Neural cell (in vitro differentiated cells): Measurements from ENCODE around the gene ABCF3. TPM values are rescaled to one million over a fixed set of nuclear protein-coding genes. Genes with fewer than 3 reads are reported as not detected.

Experiments
- H2AFZ ChIP-seq: fragments of 200-600, 300-800 bp; sonication (generic), shearing (Covaris generic); 2 replicates; pipeline ENCODE4 v1.6.0; 2014; ENCODE audit warnings: low read depth, mild to moderate bottlenecking, antibody characterized with exemption, low read length, moderate library complexity
- H3F3A ChIP-seq: fragments of 200-600 bp; shearing (Covaris generic); 2 replicates; pipeline ENCODE4 v1.6.1; 2016; ENCODE audit warnings: mild to moderate bottlenecking, moderate library complexity, mixed read lengths, antibody characterized with exemption, low read length; ENCODE audit not compliant: insufficient read depth, poor library complexity, severe bottlenecking
- H3K27ac ChIP-seq: fragments of 200-600, 300-800 bp; sonication (generic), shearing (Covaris generic); 2 replicates; pipeline ENCODE4 v1.5.1; 2014; ENCODE audit warnings: mild to moderate bottlenecking, low read length, moderate library complexity
- H3K27me3 ChIP-seq: fragments of 300-800, 200-600 bp; sonication (generic), shearing (Covaris generic); 2 replicates; pipeline ENCODE4 v1.6.0; 2014; ENCODE audit warnings: mild to moderate bottlenecking, low read depth, low read length, moderate library complexity; ENCODE audit not compliant: insufficient read depth
- H3K36me3 ChIP-seq: fragments of 300-800, 200-600 bp; sonication (generic), shearing (Covaris generic); 2 replicates; pipeline ENCODE4 v1.5.1; 2014; ENCODE audit warnings: mild to moderate bottlenecking, antibody characterized with exemption, low read length, moderate library complexity; ENCODE audit not compliant: insufficient read depth
- H3K4me2 ChIP-seq: fragments of 300-800, 200-600 bp; sonication (generic), shearing (Covaris generic); 2 replicates; pipeline ENCODE4 v1.6.0; 2014; ENCODE audit warnings: mild to moderate bottlenecking, low read length
- H3K4me3 ChIP-seq: fragments of 300-800, 200-600 bp; sonication (generic), shearing (Covaris generic); 2 replicates; pipeline ENCODE4 v1.5.1; 2014; ENCODE audit warnings: mild to moderate bottlenecking, low read length, moderate library complexity
- H3K79me2 ChIP-seq: fragments of 200-600 bp; shearing (Covaris generic); replicated peaks from 2 replicates; pipeline ENCODE4 v1.6.0; 2014; ENCODE audit warnings: mild to moderate bottlenecking, low read length, moderate library complexity; ENCODE audit not compliant: insufficient read depth
- H3K9ac ChIP-seq: fragments of 300-800, 200-600 bp; sonication (generic), shearing (Covaris generic); 2 replicates; pipeline ENCODE4 v1.6.1; 2016; ENCODE audit warnings: mild to moderate bottlenecking, low read length, mixed read lengths
- H3K9me2 ChIP-seq: fragments of 200-600 bp; shearing (Covaris generic); 2 replicates; pipeline ENCODE4 v1.6.1; 2016; ENCODE audit warnings: mild to moderate bottlenecking, low read length, mixed read lengths; ENCODE audit not compliant: insufficient read depth
- H3K9me3 ChIP-seq: fragments of 200-600, 300-800 bp; sonication (generic), shearing (Covaris generic); 2 replicates; pipeline ENCODE4 v1.6.1; 2016; ENCODE audit warnings: mild to moderate bottlenecking, mixed run types, low read length, moderate library complexity, mixed read lengths
- H4K20me1 ChIP-seq: fragments of 200-600 bp; shearing (Covaris generic); 2 replicates; pipeline ENCODE4 v1.6.1; 2016; ENCODE audit warnings: mild to moderate bottlenecking, mixed run types; ENCODE audit not compliant: insufficient read depth
- EP300 ChIP-seq: fragments of 450-650 bp; conservative IDR thresholded peaks from 2 replicates; pipeline ENCODE4 v1.6.1; 2014; ENCODE audit warnings: antibody characterized with exemption, mild to moderate bottlenecking, moderate library complexity; ENCODE audit not compliant: poor library complexity, severe bottlenecking
- EZH2 ChIP-seq: fragments of 200-600, 300-800 bp; shearing (Covaris generic), sonication (generic); IDR thresholded peaks from 2 replicates; pipeline ENCODE4 v1.6.1; 2014; ENCODE audit warnings: antibody characterized with exemption, low read length, borderline replicate concordance, mild to moderate bottlenecking; ENCODE audit not compliant: insufficient read depth, poor library complexity, severe bottlenecking
- MXI1 ChIP-seq: fragments of 450-650 bp; conservative IDR thresholded peaks from 2 replicates; pipeline ENCODE4 v1.6.1; 2014; ENCODE audit warnings: antibody characterized with exemption, mild to moderate bottlenecking; ENCODE audit not compliant: poor library complexity, severe bottlenecking
- POLR2AphosphoS5 ChIP-seq: IDR thresholded peaks from 2 replicates; pipeline ENCODE4 v1.6.1; 2012
- RAD21 ChIP-seq: fragments of 450-650 bp; conservative IDR thresholded peaks from 2 replicates; pipeline ENCODE4 v1.6.1; 2014; ENCODE audit warnings: antibody characterized with exemption, mild to moderate bottlenecking, moderate library complexity
- SMC3 ChIP-seq: fragments of 450-650 bp; conservative IDR thresholded peaks from 2 replicates; pipeline ENCODE4 v1.6.1; 2014; ENCODE audit warnings: antibody characterized with exemption, mild to moderate bottlenecking, moderate library complexity; ENCODE audit not compliant: poor library complexity
- TAF1 ChIP-seq: IDR thresholded peaks from 2 replicates; pipeline ENCODE4 v1.6.1; 2012; ENCODE audit warnings: low read depth
- polyA plus RNA-seq: library from polyadenylated mRNA; depleted of rRNA; stranded (reverse); fragments of >200 nt; gene quantifications from 2 replicates; pipeline ENCODE4 v1.2.3, GENCODE V29; 2014
- TF ChIP-seq, protein P1 (sequence below): IDR thresholded peaks from 2 replicates; pipeline ENCODE4 v1.6.1; 2012; ENCODE audit warnings: borderline replicate concordance
- TF ChIP-seq, protein P2 (sequence below): fragments of 450-650 bp; IDR thresholded peaks from 2 replicates; pipeline ENCODE4 v1.5.1; 2014; ENCODE audit warnings: antibody characterized with exemption, mild to moderate bottlenecking, moderate library complexity; ENCODE audit not compliant: poor library complexity, severe bottlenecking

ABCF3 gene
- polyA plus RNA-seq, 1 donor from 2014 or later = 40.3 TPM

DNA sequence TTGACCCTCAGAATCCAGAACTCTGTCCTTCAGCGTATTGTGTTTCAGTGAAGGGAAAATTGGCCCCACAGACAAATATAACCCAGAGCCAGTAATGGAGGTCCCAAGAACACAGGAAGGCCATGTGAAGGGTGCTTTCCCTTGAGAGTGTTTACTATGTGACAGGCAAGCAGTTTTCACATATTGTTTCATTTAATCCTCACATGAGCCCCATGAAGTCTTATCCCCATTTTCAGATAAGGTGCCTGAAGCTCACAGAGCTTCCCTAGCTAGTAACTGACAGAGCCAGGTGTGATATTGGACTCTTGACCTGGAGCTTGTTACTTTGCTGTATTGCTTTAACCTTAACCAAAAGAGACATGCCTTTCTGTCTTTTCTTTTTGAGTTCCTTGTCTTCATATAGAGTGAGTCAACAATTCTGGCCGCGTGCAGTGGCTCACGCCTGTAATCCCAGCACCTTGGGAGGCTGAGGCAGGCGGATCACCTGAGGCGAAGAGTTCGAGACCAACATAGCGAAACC lies 40.2 kb upstream of the ABCF3 start:
- Histone ChIP-seq H2AFZ (no peak overlapping the region), H3K36me3 (no peaks in the 10 kb centered on the region), H3K79me2 (no peaks in the 10 kb centered on the region), H3F3A (no peaks in the 10 kb centered on the region), H3K27ac (no peak overlapping the region), H3K4me2 (no peak overlapping the region), H3K27me3 (no peaks in the 10 kb centered on the region), H3K4me3 (no peak overlapping the region), H3K9ac (no peak overlapping the region), H3K9me2 (no peaks in the 10 kb centered on the region), H3K9me3 (no peaks in the 10 kb centered on the region), H4K20me1 (no peaks in the 10 kb centered on the region)
- TF ChIP-seq SMC3 (no peak), EZH2 (no peak), POLR2AphosphoS5 (no peak), MXI1 (no peak), TAF1 (no peak), RAD21 (no peak), EP300 (no peak)
- TF ChIP-seq, protein P1, sequence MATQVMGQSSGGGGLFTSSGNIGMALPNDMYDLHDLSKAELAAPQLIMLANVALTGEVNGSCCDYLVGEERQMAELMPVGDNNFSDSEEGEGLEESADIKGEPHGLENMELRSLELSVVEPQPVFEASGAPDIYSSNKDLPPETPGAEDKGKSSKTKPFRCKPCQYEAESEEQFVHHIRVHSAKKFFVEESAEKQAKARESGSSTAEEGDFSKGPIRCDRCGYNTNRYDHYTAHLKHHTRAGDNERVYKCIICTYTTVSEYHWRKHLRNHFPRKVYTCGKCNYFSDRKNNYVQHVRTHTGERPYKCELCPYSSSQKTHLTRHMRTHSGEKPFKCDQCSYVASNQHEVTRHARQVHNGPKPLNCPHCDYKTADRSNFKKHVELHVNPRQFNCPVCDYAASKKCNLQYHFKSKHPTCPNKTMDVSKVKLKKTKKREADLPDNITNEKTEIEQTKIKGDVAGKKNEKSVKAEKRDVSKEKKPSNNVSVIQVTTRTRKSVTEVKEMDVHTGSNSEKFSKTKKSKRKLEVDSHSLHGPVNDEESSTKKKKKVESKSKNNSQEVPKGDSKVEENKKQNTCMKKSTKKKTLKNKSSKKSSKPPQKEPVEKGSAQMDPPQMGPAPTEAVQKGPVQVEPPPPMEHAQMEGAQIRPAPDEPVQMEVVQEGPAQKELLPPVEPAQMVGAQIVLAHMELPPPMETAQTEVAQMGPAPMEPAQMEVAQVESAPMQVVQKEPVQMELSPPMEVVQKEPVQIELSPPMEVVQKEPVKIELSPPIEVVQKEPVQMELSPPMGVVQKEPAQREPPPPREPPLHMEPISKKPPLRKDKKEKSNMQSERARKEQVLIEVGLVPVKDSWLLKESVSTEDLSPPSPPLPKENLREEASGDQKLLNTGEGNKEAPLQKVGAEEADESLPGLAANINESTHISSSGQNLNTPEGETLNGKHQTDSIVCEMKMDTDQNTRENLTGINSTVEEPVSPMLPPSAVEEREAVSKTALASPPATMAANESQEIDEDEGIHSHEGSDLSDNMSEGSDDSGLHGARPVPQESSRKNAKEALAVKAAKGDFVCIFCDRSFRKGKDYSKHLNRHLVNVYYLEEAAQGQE = no peak
- TF ChIP-seq, protein P2, sequence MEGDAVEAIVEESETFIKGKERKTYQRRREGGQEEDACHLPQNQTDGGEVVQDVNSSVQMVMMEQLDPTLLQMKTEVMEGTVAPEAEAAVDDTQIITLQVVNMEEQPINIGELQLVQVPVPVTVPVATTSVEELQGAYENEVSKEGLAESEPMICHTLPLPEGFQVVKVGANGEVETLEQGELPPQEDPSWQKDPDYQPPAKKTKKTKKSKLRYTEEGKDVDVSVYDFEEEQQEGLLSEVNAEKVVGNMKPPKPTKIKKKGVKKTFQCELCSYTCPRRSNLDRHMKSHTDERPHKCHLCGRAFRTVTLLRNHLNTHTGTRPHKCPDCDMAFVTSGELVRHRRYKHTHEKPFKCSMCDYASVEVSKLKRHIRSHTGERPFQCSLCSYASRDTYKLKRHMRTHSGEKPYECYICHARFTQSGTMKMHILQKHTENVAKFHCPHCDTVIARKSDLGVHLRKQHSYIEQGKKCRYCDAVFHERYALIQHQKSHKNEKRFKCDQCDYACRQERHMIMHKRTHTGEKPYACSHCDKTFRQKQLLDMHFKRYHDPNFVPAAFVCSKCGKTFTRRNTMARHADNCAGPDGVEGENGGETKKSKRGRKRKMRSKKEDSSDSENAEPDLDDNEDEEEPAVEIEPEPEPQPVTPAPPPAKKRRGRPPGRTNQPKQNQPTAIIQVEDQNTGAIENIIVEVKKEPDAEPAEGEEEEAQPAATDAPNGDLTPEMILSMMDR = no peak

DNA sequence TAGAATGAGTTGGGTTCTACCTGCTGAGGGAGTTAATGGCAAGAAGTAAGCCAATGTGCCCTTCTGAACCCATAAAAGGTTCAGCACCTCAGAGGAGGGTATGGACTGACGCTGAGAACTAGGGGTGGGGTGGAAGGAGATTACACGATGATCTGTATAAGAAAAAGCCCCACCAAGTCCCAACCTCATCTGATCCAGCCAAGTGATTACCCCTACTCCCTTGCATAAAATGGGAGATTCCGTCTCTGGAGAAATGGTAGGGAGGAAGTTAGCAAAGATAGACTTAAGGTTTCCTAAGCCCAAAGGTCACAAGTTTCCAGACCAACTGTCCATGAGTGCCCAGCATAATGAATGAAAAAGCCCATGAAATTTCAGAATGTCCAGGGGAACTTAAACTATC lies 37.9 kb upstream of the ABCF3 start:
- Histone ChIP-seq H3K9ac (no peak overlapping the region), H3K9me2 (no peaks in the 10 kb centered on the region), H3K4me3 (no peak overlapping the region), H4K20me1 (no peaks in the 10 kb centered on the region), H3K27me3 (no peaks in the 10 kb centered on the region), H2AFZ (no peak overlapping the region), H3F3A (no peaks in the 10 kb centered on the region), H3K9me3 (no peaks in the 10 kb centered on the region), H3K79me2 (no peaks in the 10 kb centered on the region), H3K27ac (no peak overlapping the region), H3K4me2 (no peak overlapping the region), H3K36me3 (no peaks in the 10 kb centered on the region)
- TF ChIP-seq TAF1 (no peak), EP300 (no peak), EZH2 (no peak)
